SW 1271 (cell line): Measurements from ENCODE around the gene TNIK.
A peak's percentile ranks its signal among the peaks of the same experiment; 100 is the strongest.

Experiments used
- DNase-seq, 2 experiments: peaks; one replicate each; lab custom pipeline; 2025; lab: John Stamatoyannopoulos, UW

Gene TNIK

GRCh38 chr3:171358181-171358880 lies 101.9 kb downstream of the TNIK start:
- DNase-seq = no peak

GRCh38 chr3:171357721-171358120 lies 102.5 kb downstream of the TNIK start:
- no peak for DNase-seq

- no peak for DNase-seq
Measured at GRCh38 chr3:171356251-171356650, 104.0 kb downstream of the TNIK start.

GRCh38 chr3:171354706-171355582 lies 105.3 kb downstream of the TNIK start:
- DNase-seq = no peak

- DNase-seq = no peak
Measured at GRCh38 chr3:171354049-171354705, 106.0 kb downstream of the TNIK start.

- no peak for DNase-seq
Measured at GRCh38 chr3:171353423-171353822, 106.8 kb downstream of the TNIK start.

- no peak for DNase-seq
Measured at GRCh38 chr3:171352387-171352935, 107.7 kb downstream of the TNIK start.

- peak in 1 of 2 experiments; percentile 2 for DNase-seq
Measured at GRCh38 chr3:171351676-171352075, 108.5 kb downstream of the TNIK start.

GRCh38 chr3:171350364-171350763 lies 109.8 kb downstream of the TNIK start:
- no peak for DNase-seq

GRCh38 chr3:171349392-171349791 lies 110.8 kb downstream of the TNIK start:
- DNase-seq = no peak

GRCh38 chr3:171348121-171348520 lies 112.1 kb downstream of the TNIK start:
- DNase-seq = no peak

GRCh38 chr3:171347301-171348039 lies 112.7 kb downstream of the TNIK start:
- no peak for DNase-seq

- no peak for DNase-seq
Measured at GRCh38 chr3:171346582-171347300, 113.5 kb downstream of the TNIK start.

- no peak for DNase-seq
Measured at GRCh38 chr3:171346019-171346418, 114.2 kb downstream of the TNIK start.

GRCh38 chr3:171345107-171345843 lies 114.9 kb downstream of the TNIK start:
- no peak for DNase-seq

- DNase-seq = no peak
Measured at GRCh38 chr3:171343693-171344092, 116.5 kb downstream of the TNIK start.

GRCh38 chr3:171342783-171343420 lies 117.3 kb downstream of the TNIK start:
- DNase-seq = no peak

- DNase-seq = no peak
Measured at GRCh38 chr3:171342200-171342599, 118.0 kb downstream of the TNIK start.

- DNase-seq = no peak
Measured at GRCh38 chr3:171340434-171340833, 119.8 kb downstream of the TNIK start.

GRCh38 chr3:171339598-171339997 lies 120.6 kb downstream of the TNIK start:
- DNase-seq = no peak
